CD8-positive, alpha-beta memory T cell (primary cell): ENCODE data around the gene THBD. TPM values are rescaled to one million over a fixed set of nuclear protein-coding genes. Genes with fewer than 3 reads are reported as not detected.

Experiments used
- CTCF ChIA-PET: fragments of 350-600 bp; sonication (Branson Sonifier 250); formaldehyde crosslinking; loops from one replicate; lab custom pipeline; 2021; ENCODE audit warnings: antibody characterized with exemption; lab: Charles Lee
- POLR2A ChIA-PET: fragments of 350-600 bp; sonication (Branson Sonifier 250); formaldehyde crosslinking; loops from one replicate; lab custom pipeline; 2021; ENCODE audit warnings: antibody characterized with exemption; lab: Charles Lee
- DNase-seq, 5 donors: peaks; one replicate each; pipeline versions ENCODE4 v3.0.0 to v3.0.0-alpha.2; 2020 to 2022; ENCODE audit warnings: mixed read lengths in 1 of 5
- H3K27ac ChIP-seq: one replicate; pipeline ENCODE4 v1.7.0; 2013; ENCODE audit warnings: low read depth, mild to moderate bottlenecking, low read length, moderate library complexity
- H3K27me3 ChIP-seq: 2 replicates; pipeline ENCODE4 v1.7.0; 2013; ENCODE audit warnings: low read length, mild to moderate bottlenecking; ENCODE audit not compliant: insufficient read depth, poor library complexity, severe bottlenecking
- H3K36me3 ChIP-seq: 2 replicates; pipeline ENCODE4 v1.7.0; 2013; ENCODE audit warnings: mild to moderate bottlenecking, low read length, moderate library complexity; ENCODE audit not compliant: insufficient read depth
- H3K4me1 ChIP-seq: 2 replicates; pipeline ENCODE4 v1.7.0; 2013; ENCODE audit warnings: mild to moderate bottlenecking, low read length, moderate library complexity; ENCODE audit not compliant: insufficient read depth
- H3K4me3 ChIP-seq: 2 replicates; pipeline ENCODE4 v1.7.0; 2013; ENCODE audit warnings: mild to moderate bottlenecking, low read length
- H3K9me3 ChIP-seq: 2 replicates; pipeline ENCODE4 v1.7.0; 2013; ENCODE audit warnings: mild to moderate bottlenecking, low read length
- H3K27ac Mint-ChIP-seq, 8 donors: one replicate each; pipeline ENCODE4 v1.8.0; 2020 to 2021; ENCODE audit warnings: mixed read lengths in 8 of 8, mild to moderate bottlenecking in 6 of 8, inconsistent platforms in 3 of 8, moderate library complexity in 3 of 8
- H3K27me3 Mint-ChIP-seq, 2 donors: one replicate each; pipeline ENCODE4 v1.8.0; 2020 to 2021; ENCODE audit warnings: mixed read lengths in 2 of 2, mild to moderate bottlenecking in 1 of 2, moderate library complexity in 1 of 2
- H3K36me3 Mint-ChIP-seq, 3 donors: one replicate each; pipeline ENCODE4 v1.8.0; 2020 to 2021; ENCODE audit warnings: mixed read lengths in 3 of 3, inconsistent platforms in 1 of 3, mild to moderate bottlenecking in 1 of 3
- H3K4me1 Mint-ChIP-seq, 3 donors: one replicate each; pipeline ENCODE4 v1.8.0; 2020 to 2021; ENCODE audit warnings: mixed read lengths in 3 of 3, inconsistent platforms in 1 of 3, mild to moderate bottlenecking in 1 of 3
- H3K4me3 Mint-ChIP-seq, 7 donors: one replicate each; pipeline ENCODE4 v1.8.0; 2020 to 2021; ENCODE audit warnings: mixed read lengths in 7 of 7, mild to moderate bottlenecking in 6 of 7, moderate library complexity in 4 of 7, inconsistent platforms in 2 of 7
- H3K9me3 Mint-ChIP-seq, 5 donors: one replicate each; pipeline ENCODE4 v1.8.0; 2020 to 2022; ENCODE audit warnings: mixed read lengths in 5 of 5, mild to moderate bottlenecking in 3 of 5, moderate library complexity in 2 of 5, inconsistent platforms in 1 of 5
- polyA plus RNA-seq: library from polyadenylated mRNA; unstranded; fragments of 300-500 nt; fragmentation: Illumina TruSeq; gene quantifications from one replicate; pipeline ENCODE4 v1.2.3, GENCODE V29; 2021
- total RNA-seq, 2 experiments: library from RNA; stranded (reverse); gene quantifications; one replicate each; pipeline ENCODE4 v1.2.3, GENCODE V29; 2021

THBD gene
- total and polyA plus RNA-seq, 3 experiments from 2014 or later = 0.13 to 0.31 TPM; not detected in 1

DNA sequence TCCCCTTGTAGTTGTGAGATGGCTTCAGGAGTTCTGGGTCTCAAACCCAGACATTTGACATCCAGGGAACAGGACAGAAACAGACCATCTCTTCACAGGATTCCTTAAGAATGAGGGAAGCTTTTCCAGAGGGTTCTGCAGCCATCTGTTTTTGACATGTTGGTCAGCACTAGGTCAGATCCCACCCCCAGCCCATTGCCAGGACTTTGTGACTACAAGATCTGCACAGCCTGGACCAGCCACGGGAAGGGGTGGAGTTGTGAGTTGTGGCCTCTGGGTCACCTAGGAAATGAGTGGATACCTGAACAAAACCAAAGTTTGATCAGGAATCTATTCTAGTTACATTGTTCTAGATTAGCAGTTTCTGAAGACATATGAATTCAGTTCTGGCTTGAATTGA, 53.5 kb downstream of the THBD start:
- Histone ChIP-seq H3K4me3 (no peak overlapping the region), H3K27me3 (no peaks in the 10 kb centered on the region), H3K9me3 (no peaks in the 10 kb centered on the region), H3K36me3 (no peaks in the 10 kb centered on the region), H3K4me1 (no peaks in the 10 kb centered on the region), H3K27ac (no peak overlapping the region)
- Mint-ChIP-seq H3K27me3 (peaks cover 4% of the 10 kb centered on the region in 2 donors), H3K9me3 (peaks cover 0 to 6% (median 0%) of the 10 kb centered on the region in 5 donors), H3K4me1 (no peaks in the 10 kb centered on the region), H3K27ac (no peak overlapping the region), H3K4me3 (no peak overlapping the region), H3K36me3 (no peaks in the 10 kb centered on the region)
- ChIA-PET POLR2A (no interaction called here), CTCF (no interaction called here)
- no peak for DNase-seq

Other genes starting within 250 kb of the THBD start
- gene SSTR4, start 14.4 kb downstream of the THBD start, total RNA-seq = not detected
- gene SSTR4, start 14.4 kb downstream of the THBD start, polyA plus RNA-seq = not detected
- gene CD93, start 36.7 kb upstream of the THBD start, total RNA-seq = under 1 TPM; 0.50 to 0.53 TPM
- gene CD93, start 36.7 kb upstream of the THBD start, polyA plus RNA-seq = 0.02 TPM